Stimulated activated CD8-positive, alpha-beta memory T cell treated with anti-CD3 and anti-CD28 coated beads, Interleukin-15, amount 100 ng/mL, for 4 hours (primary cell): ENCODE data around the gene TOX2.

Experiments
- DNase-seq, 2 donors: peaks; one replicate each; pipeline ENCODE4 v3.0.0-alpha.2; 2020; ENCODE audit warnings: low read depth in 2 of 2

TOX2 gene

GRCh38 chr20:44104798-44105517 lies 190.3 kb downstream of the TOX2 start:
- DNase-seq = no peak

GRCh38 chr20:44106615-44107014 lies 192.0 kb downstream of the TOX2 start:
- DNase-seq = no peak

DNA sequence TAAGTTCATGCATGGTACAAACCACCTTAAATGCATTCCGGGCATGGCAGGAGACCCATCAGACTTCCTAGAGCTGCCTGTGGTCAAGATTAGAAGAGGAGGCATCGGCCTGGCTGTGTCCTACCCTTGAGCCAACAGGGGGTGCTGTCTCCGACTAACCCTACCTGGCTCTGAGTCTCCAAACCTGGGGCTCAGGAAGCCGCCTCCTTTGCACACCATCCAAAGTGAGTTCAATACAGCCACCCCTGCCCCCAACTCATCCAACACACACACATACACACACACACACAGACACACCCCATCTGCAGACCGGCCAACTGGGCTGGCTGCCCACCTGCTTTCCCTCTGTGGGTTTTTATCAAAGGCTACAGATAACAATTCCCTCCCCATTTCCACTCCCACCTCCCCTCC lies 195.3 kb downstream of the TOX2 start:
- DNase-seq = no peak

GRCh38 chr20:44110816-44111568 lies 196.3 kb downstream of the TOX2 start:
- no peak for DNase-seq

DNA sequence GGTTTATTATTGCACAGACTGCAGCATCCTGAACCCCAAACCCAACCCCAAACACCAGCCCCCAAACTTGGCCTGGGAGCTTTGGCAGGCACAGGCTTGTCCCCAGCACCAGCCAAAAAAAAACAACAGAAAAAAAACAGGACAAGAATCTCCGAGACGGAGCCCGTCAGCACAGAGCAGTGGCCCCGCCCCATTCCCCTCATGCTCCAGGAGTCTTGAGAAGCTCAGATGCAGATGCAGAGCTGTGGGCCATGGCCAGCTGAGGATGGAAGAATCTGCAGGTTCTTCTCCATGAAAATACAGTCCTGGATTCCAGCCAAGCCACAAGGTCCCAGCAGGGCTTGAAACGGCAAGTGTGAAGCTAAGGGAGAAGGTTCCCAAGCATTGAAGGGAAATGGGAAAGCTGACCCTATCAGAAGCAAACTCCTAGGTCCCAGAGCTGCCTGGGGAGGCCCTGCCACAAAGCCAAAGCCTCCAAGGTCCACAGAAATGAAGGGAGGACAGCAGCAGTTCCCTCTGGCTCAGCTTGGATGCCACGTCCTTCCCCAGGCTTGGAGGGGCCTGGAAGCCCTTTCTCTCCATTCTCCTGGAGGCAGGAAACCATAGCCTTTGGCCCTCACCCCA lies 197.2 kb downstream of the TOX2 start:
- DNase-seq = no peak

GRCh38 chr20:44112456-44112855 lies 197.8 kb downstream of the TOX2 start:
- DNase-seq = no peak

DNA sequence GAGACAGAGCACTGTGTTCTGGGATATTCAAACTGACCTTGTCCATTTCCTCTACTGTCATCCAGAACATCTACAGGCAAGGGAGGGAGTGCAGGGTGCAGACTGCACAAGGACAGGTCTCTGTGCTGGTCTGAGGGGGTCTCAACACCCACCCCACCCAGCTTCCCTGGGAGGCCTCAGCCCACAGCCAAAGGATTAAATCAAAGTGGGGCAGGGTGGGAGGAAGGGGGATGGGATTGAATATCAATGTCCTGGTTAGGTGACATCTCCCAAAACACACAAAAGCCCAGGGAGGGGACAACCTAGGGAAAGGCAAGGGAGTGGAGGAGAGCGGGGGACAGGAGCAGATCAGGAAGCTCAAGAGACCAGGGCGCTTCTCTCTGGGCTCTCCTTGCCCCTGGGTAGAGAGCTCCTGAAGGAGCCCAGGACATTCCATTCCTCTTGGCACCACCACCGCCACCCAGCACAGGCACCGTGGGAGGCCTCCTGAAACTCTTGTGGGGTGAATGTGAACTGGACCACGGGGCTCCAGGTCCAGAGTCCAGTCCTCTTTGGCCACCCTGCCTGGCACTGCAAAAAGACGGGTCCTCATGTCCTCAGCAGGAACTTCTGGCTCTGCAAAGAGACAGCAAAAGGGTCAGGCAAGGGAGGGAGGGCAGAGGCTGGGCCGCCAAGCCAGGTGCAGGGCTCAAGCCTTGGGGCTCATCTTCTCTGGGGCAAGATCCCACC lies 198.4 kb downstream of the TOX2 start:
- no peak for DNase-seq

DNA sequence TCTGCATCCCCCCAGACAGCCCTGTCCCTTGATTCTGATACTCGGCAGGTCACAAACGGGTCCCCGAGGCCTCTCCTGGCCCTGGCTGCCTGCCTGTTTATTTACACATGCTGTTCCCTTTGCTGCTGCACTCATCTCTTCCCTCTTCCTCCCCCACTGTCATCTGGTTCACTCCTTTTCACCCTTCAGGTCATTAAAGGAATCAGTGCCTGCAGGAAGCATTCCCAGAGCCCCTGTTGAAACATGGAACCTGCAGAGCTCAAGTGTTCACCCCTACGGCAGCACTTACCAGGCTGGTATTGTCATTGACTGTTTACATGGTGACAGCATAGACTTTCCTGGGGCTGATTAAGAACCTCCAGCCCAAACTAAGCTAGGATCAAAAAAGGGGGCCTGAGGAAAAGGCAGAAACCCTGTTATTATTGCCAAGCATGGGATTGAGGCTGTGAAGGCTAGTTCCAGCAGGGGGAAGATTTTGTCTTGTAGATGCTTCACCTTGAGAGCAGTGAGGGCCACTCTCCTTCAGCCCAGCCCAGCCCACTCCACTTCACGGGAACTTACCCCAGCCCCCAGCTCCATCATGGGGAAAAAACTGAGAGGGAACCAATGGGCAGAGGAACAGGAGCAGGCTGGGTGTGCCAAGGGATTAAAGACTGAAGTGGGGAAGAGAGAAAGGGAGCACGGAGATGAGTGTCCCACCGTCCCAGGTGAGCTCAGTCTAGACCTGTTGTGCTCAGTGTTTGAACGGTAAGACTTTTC lies 199.1 kb downstream of the TOX2 start:
- no peak for DNase-seq

- DNase-seq = no peak
These were observed 200.5 kb downstream of the TOX2 start for GRCh38 chr20:44115181-44115580.

- no peak for DNase-seq
These were observed 201.4 kb downstream of the TOX2 start for GRCh38 chr20:44115762-44116644.

DNA sequence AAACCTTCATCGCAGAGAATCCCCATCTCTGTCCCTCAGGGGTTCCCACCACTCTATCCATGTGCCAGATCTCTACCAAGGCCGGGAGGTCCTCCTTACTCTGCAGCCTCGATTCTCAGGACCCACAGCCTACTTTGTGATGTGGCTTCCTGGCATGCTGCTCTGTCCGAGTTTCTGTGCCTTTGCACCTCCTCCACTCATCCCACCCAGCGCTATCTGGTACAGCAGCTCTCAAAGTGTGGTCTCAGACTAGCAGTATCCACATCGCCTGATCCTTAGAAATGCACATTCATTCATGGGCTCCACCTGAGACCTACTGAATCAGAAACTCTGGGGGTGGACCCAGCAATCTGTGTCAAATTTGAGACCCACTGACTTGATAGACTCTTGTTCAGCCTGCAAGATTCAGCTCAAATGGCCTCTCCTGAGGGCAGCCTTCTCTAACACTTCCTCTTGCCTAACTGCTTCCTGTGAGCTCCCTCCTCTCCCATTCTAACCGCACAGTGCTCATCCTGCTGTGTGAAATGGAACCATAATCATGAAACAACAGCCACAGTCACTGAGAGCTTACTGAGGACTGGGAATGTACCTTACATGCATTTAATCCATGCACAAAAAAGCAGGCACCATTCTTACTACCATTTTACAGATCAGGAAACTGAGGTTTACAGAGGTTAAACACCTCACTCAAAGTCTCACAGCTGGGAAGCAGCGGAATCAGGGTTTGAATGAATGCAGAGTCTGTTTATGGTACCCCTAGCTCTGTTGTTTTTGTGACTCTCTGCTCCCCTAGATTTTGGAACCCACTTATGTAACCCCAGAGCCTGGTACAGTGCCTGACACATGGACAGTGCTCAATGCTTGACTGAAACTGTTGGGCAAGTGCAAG lies 202.9 kb downstream of the TOX2 start:
- no peak for DNase-seq

DNA sequence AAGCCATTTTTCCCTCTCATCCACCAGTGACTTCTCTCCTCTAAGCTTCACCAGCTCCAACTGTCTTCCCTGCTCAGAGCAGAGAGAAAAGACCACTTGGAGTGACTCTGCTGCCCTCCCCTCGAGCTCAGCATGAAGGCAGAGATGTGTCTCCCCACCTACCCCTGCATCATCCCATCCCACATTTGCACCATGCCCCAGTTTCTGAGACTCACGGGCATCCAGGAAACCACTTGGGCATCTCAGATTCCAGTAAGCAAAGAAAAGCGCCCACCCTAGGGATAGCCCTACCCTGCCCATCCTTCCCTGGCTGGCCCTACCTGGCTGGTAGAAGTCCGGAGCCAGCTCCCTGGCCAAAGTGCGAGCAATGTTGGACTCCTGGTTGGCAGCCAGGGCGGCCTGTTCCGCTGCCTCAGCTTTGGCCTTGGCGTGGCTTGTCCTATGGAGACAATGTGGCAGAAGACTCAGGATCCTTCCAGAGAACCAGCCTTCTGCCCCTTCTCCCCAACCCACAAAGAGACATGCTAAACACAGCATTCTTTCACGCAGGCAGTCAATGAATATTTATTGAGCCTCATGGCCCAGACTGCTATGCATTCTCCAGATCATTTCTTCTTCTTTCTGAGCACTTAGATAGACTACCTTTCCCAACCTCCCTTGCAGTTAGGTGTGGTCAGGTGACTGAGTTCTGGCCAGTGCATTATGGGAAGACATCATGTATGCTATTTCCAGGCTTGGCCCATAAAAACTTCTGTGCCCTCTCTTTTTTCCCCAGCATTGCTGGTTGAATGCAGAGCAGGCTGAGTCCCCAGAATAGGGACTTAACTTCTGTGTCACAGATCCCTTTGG lies 203.8 kb downstream of the TOX2 start:
- no peak for DNase-seq
